ENCODE measurements around the gene OBP2A.

DNA sequence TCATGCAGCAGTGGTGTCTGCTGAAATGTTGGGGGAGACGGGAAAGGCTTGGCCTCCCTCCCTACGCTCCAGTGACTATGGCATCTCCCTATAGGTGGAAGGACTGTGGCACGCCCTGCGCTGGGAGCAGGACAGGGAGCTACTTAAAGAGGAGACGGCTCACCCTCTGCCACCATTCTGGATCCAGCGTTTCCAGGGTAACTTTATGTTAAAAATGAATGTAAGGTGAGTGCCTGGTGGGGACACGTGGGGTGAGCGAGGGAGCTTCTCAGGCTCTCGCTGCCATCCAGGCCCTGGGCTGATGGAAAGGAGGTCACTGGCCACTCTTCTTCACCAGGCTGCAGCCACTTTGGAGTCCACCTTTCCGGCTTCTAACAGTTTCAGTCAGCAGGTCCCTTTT is 31.3 kb downstream of the OBP2A start:
- TF ChIP-seq, protein P1, sequence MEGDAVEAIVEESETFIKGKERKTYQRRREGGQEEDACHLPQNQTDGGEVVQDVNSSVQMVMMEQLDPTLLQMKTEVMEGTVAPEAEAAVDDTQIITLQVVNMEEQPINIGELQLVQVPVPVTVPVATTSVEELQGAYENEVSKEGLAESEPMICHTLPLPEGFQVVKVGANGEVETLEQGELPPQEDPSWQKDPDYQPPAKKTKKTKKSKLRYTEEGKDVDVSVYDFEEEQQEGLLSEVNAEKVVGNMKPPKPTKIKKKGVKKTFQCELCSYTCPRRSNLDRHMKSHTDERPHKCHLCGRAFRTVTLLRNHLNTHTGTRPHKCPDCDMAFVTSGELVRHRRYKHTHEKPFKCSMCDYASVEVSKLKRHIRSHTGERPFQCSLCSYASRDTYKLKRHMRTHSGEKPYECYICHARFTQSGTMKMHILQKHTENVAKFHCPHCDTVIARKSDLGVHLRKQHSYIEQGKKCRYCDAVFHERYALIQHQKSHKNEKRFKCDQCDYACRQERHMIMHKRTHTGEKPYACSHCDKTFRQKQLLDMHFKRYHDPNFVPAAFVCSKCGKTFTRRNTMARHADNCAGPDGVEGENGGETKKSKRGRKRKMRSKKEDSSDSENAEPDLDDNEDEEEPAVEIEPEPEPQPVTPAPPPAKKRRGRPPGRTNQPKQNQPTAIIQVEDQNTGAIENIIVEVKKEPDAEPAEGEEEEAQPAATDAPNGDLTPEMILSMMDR (IDR thresholded peaks at IDR 0.05; ENCODE audit: low read length) = no peak
- TF ChIP-seq EZH2 (optimal IDR thresholded peaks at IDR 0.05; ENCODE audit: low read depth, low read length) = no peak
- TF ChIP-seq EZH2phosphoT487 (IDR thresholded peaks at IDR 0.05; ENCODE audit: low read length) = no peak
